Gastrocnemius medialis (tissue), 4 donors: ENCODE results near the gene MAPK4.

Experiments
- CTCF ChIP-seq, 5 experiments: fragments of 450-650 bp in 3 of 5; fragments of 200-600 bp in 2 of 5; sonication (generic) in 2 of 5; IDR thresholded peaks in 4 of 5; conservative IDR thresholded peaks in 1 of 5; 1 replicate in 4 of 5; 2 replicates in 1 of 5; pipeline ENCODE4 v1.5.1; 2016 to 2019; ENCODE audit warnings: antibody characterized with exemption in 5 of 5, mild to moderate bottlenecking in 3 of 5, moderate library complexity in 3 of 5
- POLR2A ChIP-seq, 2 donors: fragments of 450-650 bp; IDR thresholded peaks; one replicate each; pipeline ENCODE4 v1.6.1; 2017; ENCODE audit warnings: antibody characterized with exemption in 2 of 2, mild to moderate bottlenecking in 2 of 2, moderate library complexity in 2 of 2

- TF ChIP-seq CTCF (IDR thresholded peaks at IDR 0.05 in 4 of 5, conservative IDR thresholded peaks at IDR 0.05 in 1 of 5) = no peak
- TF ChIP-seq POLR2A (IDR thresholded peaks at IDR 0.05) = no peak
These were observed 69.3 kb downstream of the MAPK4 start for GRCh38 chr18:50629148-50629631.
